ENCODE measurements around the gene SMG5. TPM values are rescaled to one million over a fixed set of nuclear protein-coding genes. Genes with fewer than 3 reads are reported as not detected.

Gene SMG5
- total RNA-seq, 1 experiment from 2014 or later, result 109 TPM

DNA sequence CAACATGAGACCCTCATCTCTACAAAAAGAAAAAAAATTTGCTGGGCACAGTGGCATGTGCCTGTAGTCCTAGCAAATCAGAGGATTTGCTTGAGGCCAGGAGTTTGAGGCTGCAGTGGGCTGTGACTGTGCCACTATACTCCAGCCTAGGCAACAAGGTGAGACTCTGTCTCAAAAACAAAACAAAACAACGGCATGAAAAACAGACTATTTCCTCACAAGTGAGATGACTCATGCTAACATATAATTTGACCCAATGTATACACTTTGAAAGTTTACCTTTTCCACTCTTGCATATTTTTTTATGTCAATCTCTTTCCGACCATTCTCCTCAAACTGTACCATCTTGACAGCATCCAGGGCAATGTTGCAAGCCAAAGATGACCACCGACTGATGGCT is 37.9 kb upstream of the SMG5 start:
- ATAC-seq (no peak), DNase-seq (ENCODE audit: low spot score) (no peak)
- H3K4me1 Mint-ChIP-seq, result no peaks in the 10 kb centered on the region
- H3K9me3 Mint-ChIP-seq, result no peaks in the 10 kb centered on the region
- peaks cover 83% of the 10 kb centered on the region for H3K36me3 Mint-ChIP-seq
- H3K4me3 Mint-ChIP-seq, result no peak overlapping the region
- H3K27ac Mint-ChIP-seq, result no peak overlapping the region
- TF ChIP-seq MXD4 (CRISPR knock-in tag; IDR thresholded peaks at IDR 0.05; ENCODE audit: borderline replicate concordance) (no peak), FOXK1 (CRISPR knock-in tag; IDR thresholded peaks at IDR 0.05) (no peak), TP53 (CRISPR knock-in tag; IDR thresholded peaks at IDR 0.05) (no peak), ZNF396 (CRISPR knock-in tag; IDR thresholded peaks at IDR 0.05; ENCODE audit: borderline replicate concordance) (no peak), ZNF416 (CRISPR knock-in tag; IDR thresholded peaks at IDR 0.05) (no peak), ZNF232 (CRISPR knock-in tag; IDR thresholded peaks at IDR 0.05) (no peak), NR3C1 (CRISPR knock-in tag; conservative IDR thresholded peaks at IDR 0.05; ENCODE audit: low read depth) (no peak), SP1 (CRISPR knock-in tag; conservative IDR thresholded peaks at IDR 0.05) (no peak), ZNF219 (CRISPR knock-in tag; IDR thresholded peaks at IDR 0.05; ENCODE audit: borderline replicate concordance) (no peak), PRRX2 (CRISPR knock-in tag; IDR thresholded peaks at IDR 0.05) (no peak), ETV6 (CRISPR knock-in tag; IDR thresholded peaks at IDR 0.05) (no peak), RELA (CRISPR knock-in tag; IDR thresholded peaks at IDR 0.05; ENCODE audit: borderline replicate concordance) (no peak), GABPB1 (CRISPR knock-in tag; IDR thresholded peaks at IDR 0.05) (no peak)
- TF ChIP-seq, protein P1, sequence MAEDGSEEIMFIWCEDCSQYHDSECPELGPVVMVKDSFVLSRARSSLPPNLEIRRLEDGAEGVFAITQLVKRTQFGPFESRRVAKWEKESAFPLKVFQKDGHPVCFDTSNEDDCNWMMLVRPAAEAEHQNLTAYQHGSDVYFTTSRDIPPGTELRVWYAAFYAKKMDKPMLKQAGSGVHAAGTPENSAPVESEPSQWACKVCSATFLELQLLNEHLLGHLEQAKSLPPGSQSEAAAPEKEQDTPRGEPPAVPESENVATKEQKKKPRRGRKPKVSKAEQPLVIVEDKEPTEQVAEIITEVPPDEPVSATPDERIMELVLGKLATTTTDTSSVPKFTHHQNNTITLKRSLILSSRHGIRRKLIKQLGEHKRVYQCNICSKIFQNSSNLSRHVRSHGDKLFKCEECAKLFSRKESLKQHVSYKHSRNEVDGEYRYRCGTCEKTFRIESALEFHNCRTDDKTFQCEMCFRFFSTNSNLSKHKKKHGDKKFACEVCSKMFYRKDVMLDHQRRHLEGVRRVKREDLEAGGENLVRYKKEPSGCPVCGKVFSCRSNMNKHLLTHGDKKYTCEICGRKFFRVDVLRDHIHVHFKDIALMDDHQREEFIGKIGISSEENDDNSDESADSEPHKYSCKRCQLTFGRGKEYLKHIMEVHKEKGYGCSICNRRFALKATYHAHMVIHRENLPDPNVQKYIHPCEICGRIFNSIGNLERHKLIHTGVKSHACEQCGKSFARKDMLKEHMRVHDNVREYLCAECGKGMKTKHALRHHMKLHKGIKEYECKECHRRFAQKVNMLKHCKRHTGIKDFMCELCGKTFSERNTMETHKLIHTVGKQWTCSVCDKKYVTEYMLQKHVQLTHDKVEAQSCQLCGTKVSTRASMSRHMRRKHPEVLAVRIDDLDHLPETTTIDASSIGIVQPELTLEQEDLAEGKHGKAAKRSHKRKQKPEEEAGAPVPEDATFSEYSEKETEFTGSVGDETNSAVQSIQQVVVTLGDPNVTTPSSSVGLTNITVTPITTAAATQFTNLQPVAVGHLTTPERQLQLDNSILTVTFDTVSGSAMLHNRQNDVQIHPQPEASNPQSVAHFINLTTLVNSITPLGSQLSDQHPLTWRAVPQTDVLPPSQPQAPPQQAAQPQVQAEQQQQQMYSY (CRISPR knock-in tag; IDR thresholded peaks at IDR 0.05), result no peak
- TF ChIP-seq, protein P2, sequence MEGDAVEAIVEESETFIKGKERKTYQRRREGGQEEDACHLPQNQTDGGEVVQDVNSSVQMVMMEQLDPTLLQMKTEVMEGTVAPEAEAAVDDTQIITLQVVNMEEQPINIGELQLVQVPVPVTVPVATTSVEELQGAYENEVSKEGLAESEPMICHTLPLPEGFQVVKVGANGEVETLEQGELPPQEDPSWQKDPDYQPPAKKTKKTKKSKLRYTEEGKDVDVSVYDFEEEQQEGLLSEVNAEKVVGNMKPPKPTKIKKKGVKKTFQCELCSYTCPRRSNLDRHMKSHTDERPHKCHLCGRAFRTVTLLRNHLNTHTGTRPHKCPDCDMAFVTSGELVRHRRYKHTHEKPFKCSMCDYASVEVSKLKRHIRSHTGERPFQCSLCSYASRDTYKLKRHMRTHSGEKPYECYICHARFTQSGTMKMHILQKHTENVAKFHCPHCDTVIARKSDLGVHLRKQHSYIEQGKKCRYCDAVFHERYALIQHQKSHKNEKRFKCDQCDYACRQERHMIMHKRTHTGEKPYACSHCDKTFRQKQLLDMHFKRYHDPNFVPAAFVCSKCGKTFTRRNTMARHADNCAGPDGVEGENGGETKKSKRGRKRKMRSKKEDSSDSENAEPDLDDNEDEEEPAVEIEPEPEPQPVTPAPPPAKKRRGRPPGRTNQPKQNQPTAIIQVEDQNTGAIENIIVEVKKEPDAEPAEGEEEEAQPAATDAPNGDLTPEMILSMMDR (IDR thresholded peaks at IDR 0.05), result no peak
- TF ChIP-seq, protein P3, sequence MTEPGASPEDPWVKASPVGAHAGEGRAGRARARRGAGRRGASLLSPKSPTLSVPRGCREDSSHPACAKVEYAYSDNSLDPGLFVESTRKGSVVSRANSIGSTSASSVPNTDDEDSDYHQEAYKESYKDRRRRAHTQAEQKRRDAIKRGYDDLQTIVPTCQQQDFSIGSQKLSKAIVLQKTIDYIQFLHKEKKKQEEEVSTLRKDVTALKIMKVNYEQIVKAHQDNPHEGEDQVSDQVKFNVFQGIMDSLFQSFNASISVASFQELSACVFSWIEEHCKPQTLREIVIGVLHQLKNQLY (CRISPR knock-in tag; IDR thresholded peaks at IDR 0.05), result no peak
- POLR2A ChIA-PET, result no interaction called here
- no peaks in the 10 kb centered on the region for H3K27me3 Mint-ChIP-seq (ENCODE audit: low read depth)
- CTCF ChIA-PET, result interaction anchor here (1.6 kb wide), 1 partner anchor 37 kb away, joined by 6 read pairs; the partner anchor contains the start of gene TMEM79

DNA sequence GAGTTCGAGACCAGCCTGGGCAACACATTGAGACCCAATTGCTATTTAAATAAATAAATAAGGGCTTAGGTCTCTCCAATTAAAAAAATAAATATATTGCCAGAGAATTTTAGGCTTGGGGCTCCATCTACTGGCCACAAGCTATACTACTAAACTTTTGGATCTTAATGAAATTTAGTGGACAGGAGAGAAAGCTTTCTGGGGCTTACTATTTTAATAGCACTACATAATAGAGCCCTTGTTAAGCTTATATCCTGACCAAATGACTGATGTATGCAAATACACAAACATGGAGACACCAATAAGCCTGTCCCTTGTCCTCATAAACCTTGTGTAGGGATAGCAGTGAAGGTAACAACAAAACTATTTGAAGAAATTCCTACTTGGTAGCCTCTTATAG is 37.0 kb upstream of the SMG5 start:
- no peaks in the 10 kb centered on the region for H3K27me3 Mint-ChIP-seq (ENCODE audit: low read depth)

More for the DNA sequence above, 37.0 kb upstream of the SMG5 start:
- Mint-ChIP-seq H3K9me3 (no peaks in the 10 kb centered on the region), H3K4me1 (no peaks in the 10 kb centered on the region), H3K36me3 (peaks cover 85% of the 10 kb centered on the region), H3K4me3 (no peak overlapping the region), H3K27ac (no peak overlapping the region)
- no peak for DNase-seq (ENCODE audit: low spot score)
- ChIA-PET CTCF (interaction anchor here (0.7 to 1.8 kb wide), 18 partner anchors 10 to 183 kb away, joined by 3 to 14 read pairs (median 4); partner anchors contain the start of genes CCT3, SMG5, TMEM79 and TSACC), POLR2A (no interaction called here)
- TF ChIP-seq RORB (CRISPR knock-in tag; IDR thresholded peaks at IDR 0.05), result no peak
- no peak for TF ChIP-seq NR1H2 (CRISPR knock-in tag; IDR thresholded peaks at IDR 0.05)
- no peak for TF ChIP-seq ZNF396 (CRISPR knock-in tag; IDR thresholded peaks at IDR 0.05; ENCODE audit: borderline replicate concordance)
- no peak for TF ChIP-seq ZNF423 (CRISPR knock-in tag; IDR thresholded peaks at IDR 0.05)
- TF ChIP-seq TEAD1 (CRISPR knock-in tag; IDR thresholded peaks at IDR 0.05), result no peak
- TF ChIP-seq ZNF317 (CRISPR knock-in tag; IDR thresholded peaks at IDR 0.05; ENCODE audit: borderline replicate concordance, low read depth), result no peak
- no peak for TF ChIP-seq EMX1 (CRISPR knock-in tag; IDR thresholded peaks at IDR 0.05)
- TF ChIP-seq, protein P4, sequence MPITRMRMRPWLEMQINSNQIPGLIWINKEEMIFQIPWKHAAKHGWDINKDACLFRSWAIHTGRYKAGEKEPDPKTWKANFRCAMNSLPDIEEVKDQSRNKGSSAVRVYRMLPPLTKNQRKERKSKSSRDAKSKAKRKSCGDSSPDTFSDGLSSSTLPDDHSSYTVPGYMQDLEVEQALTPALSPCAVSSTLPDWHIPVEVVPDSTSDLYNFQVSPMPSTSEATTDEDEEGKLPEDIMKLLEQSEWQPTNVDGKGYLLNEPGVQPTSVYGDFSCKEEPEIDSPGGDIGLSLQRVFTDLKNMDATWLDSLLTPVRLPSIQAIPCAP (CRISPR knock-in tag; IDR thresholded peaks at IDR 0.05), result no peak
- ATAC-seq, result no peak

All from WTC11 (cell line).